Endothelial cell of umbilical vein (primary cell): ENCODE data around the gene PPP1R13B. TPM values are rescaled to one million over a fixed set of nuclear protein-coding genes. Genes with fewer than 3 reads are reported as not detected.

ENCODE experiments used
- BruUV-seq: library from RNA; stranded (reverse); fragments of 400-500 nt; replicated peaks from 2 replicates; lab custom pipeline; 2021; lab: Mats Ljungman, UMichigan
- CTCF ChIA-PET: fragments of 300-600, 350-600 bp; sonication (Branson Sonifier 250); formaldehyde crosslinking; loops from one replicate; lab custom pipeline; 2021; ENCODE audit warnings: antibody characterized with exemption, inconsistent platforms; lab: Charles Lee
- POLR2A ChIA-PET: fragments of 300-600, 350-600 bp; sonication (Branson Sonifier 250); formaldehyde crosslinking; loops from one replicate; lab custom pipeline; 2021; ENCODE audit warnings: antibody characterized with exemption, inconsistent platforms; lab: Charles Lee
- DNase-seq: peaks from one replicate; pipeline ENCODE4 v3.0.0-alpha.2; 2011; ENCODE audit warnings: low read depth, low spot score
- FAIRE-seq: peaks from 2 replicates; lab custom pipeline; 2011; peaks lifted over from hg19 to GRCh38; lab: Jason Lieb, UNC
- H2AFZ ChIP-seq: 2 replicates; pipeline ENCODE4 v1.6.0; 2012; ENCODE audit warnings: low read depth, low read length, control low read depth, inconsistent platforms
- H3K27ac ChIP-seq: 2 replicates; pipeline ENCODE4 v1.5.1; 2011; ENCODE audit warnings: low read depth, mild to moderate bottlenecking, control low read depth, low read length, moderate library complexity; ENCODE audit not compliant: insufficient read depth
- H3K27me3 ChIP-seq, 2 experiments: 2 replicates each; pipeline versions ENCODE4 v1.6.0 to v1.6.1; 2011; ENCODE audit warnings: low read length in 2 of 2, mixed read lengths in 1 of 2; ENCODE audit not compliant: control insufficient read depth in 2 of 2, insufficient read depth in 2 of 2
- H3K36me3 ChIP-seq, 2 experiments: 2 replicates in 1 of 2; 3 replicates in 1 of 2; pipeline ENCODE4 v1.5.1; 2011; ENCODE audit warnings: low read length in 2 of 2, mild to moderate bottlenecking in 1 of 2, moderate library complexity in 1 of 2; ENCODE audit not compliant: control insufficient read depth in 2 of 2, insufficient read depth in 2 of 2; ENCODE audit errors: extremely low read depth in 1 of 2
- H3K4me1 ChIP-seq: 3 replicates; pipeline ENCODE4 v1.5.1; 2011; ENCODE audit warnings: mild to moderate bottlenecking, low read length; ENCODE audit not compliant: control insufficient read depth, insufficient read depth; ENCODE audit errors: extremely low read depth
- H3K4me2 ChIP-seq: 2 replicates; pipeline ENCODE4 v1.6.1; 2011; ENCODE audit warnings: low read length, control low read depth, mixed read lengths; ENCODE audit not compliant: insufficient read depth
- H3K4me3 ChIP-seq, 3 experiments: fragments of 200-600 bp in 1 of 3; sonication (generic), shearing (Covaris generic) in 1 of 3; replicated peaks in 1 of 3; 2 replicates each; pipeline ENCODE4 v1.5.1; 2011 to 2016; ENCODE audit warnings: control low read depth in 3 of 3, low read length in 3 of 3, mild to moderate bottlenecking in 2 of 3, inconsistent platforms in 1 of 3, low read depth in 1 of 3, moderate library complexity in 1 of 3; ENCODE audit not compliant: insufficient read depth in 1 of 3
- H3K79me2 ChIP-seq: 2 replicates; pipeline ENCODE4 v1.6.0; 2012; ENCODE audit warnings: low read length, inconsistent platforms; ENCODE audit not compliant: control insufficient read depth, insufficient read depth
- H3K9ac ChIP-seq: replicated peaks from 2 replicates; pipeline ENCODE3; 2011; ENCODE audit warnings: low read length, control low read depth; ENCODE audit not compliant: insufficient read depth; ENCODE audit errors: extremely low read depth
- H3K9me1 ChIP-seq: replicated peaks from 3 replicates; pipeline ENCODE4 v1.6.0; 2011; ENCODE audit warnings: mild to moderate bottlenecking, low read length; ENCODE audit not compliant: control insufficient read depth, insufficient read depth; ENCODE audit errors: extremely low read depth
- H3K9me3 ChIP-seq: replicated peaks from 2 replicates; pipeline ENCODE4 v1.5.1; 2012; ENCODE audit warnings: low read length, inconsistent platforms; ENCODE audit not compliant: control insufficient read depth, insufficient read depth
- H4K20me1 ChIP-seq: replicated peaks from 2 replicates; pipeline ENCODE3; 2011; ENCODE audit warnings: mild to moderate bottlenecking, low read length; ENCODE audit not compliant: control insufficient read depth, insufficient read depth; ENCODE audit errors: extremely low read depth
- EZH2 ChIP-seq: IDR thresholded peaks from 2 replicates; pipeline ENCODE4 v1.6.1; 2012; ENCODE audit warnings: borderline replicate concordance, low read depth, mild to moderate bottlenecking, moderate library complexity, low read length, inconsistent platforms; ENCODE audit not compliant: severe bottlenecking
- FOS ChIP-seq: IDR thresholded peaks from 2 replicates; pipeline ENCODE4 v1.6.1; 2011; ENCODE audit warnings: mild to moderate bottlenecking, low read length, moderate library complexity, borderline replicate concordance; ENCODE audit not compliant: insufficient read depth
- GATA2 ChIP-seq: IDR thresholded peaks from 2 replicates; pipeline ENCODE4 v1.7.0; 2011; ENCODE audit warnings: low read depth, mild to moderate bottlenecking, moderate library complexity, mixed read lengths, low read length; ENCODE audit not compliant: insufficient read length, insufficient read depth
- JUN ChIP-seq: IDR thresholded peaks from 2 replicates; pipeline ENCODE4 v1.6.1; 2011; ENCODE audit warnings: borderline replicate concordance, low read depth; ENCODE audit not compliant: insufficient read length, insufficient read depth
- MYC ChIP-seq: IDR thresholded peaks from one replicate; pipeline ENCODE4 v1.6.1; 2011; ENCODE audit warnings: mild to moderate bottlenecking, low read depth, low read length
- POLR2A ChIP-seq: IDR thresholded peaks from 2 replicates; pipeline ENCODE4 v1.6.1; 2012; ENCODE audit warnings: low read depth, mild to moderate bottlenecking, control low read depth, low read length
- POLR2AphosphoS5 ChIP-seq: IDR thresholded peaks from 2 replicates; pipeline ENCODE4 v1.6.1; 2012; ENCODE audit warnings: low read depth, mild to moderate bottlenecking, control low read depth, low read length, moderate library complexity; ENCODE audit not compliant: insufficient read depth
- dilution Hi-C: fragments of 300-500 bp; cut with MboI; formaldehyde crosslinking; loops from one replicate; pipeline ENCODE4 v1.15.0; 2019; ENCODE audit warnings: low sequenced_read_pairs; ENCODE audit not compliant: extremely low pct_ligation_motif_present
- intact Hi-C: fragments of 100-400 bp; cut with micrococcal nuclease; formaldehyde crosslinking; loops from one replicate; pipeline ENCODE4 v1.10.0; 2022
- polyA plus RNA-seq, 4 experiments: library from polyadenylated mRNA; depleted of rRNA in 3 of 4; stranded (reverse) in 3 of 4; unstranded in 1 of 4; fragments of >200 nt; gene quantifications; 2 replicates each; pipeline versions ENCODE4 v1.2.1 to v1.2.3, GENCODE V29; 2011 to 2012; ENCODE audit warnings: missing spikeins in 1 of 4
- total RNA-seq: library from RNA; stranded (reverse); gene quantifications from 2 replicates; pipeline ENCODE4 v1.2.3, GENCODE V29; 2021
- TF ChIP-seq, protein P1 (sequence below), 2 donors: IDR thresholded peaks; 1 replicate in 1 of 2; 2 replicates in 1 of 2; pipeline ENCODE4 v1.5.1; 2011; ENCODE audit warnings: low read length in 2 of 2, mild to moderate bottlenecking in 2 of 2, moderate library complexity in 2 of 2, control low read depth in 1 of 2, inconsistent platforms in 1 of 2, low read depth in 1 of 2; ENCODE audit not compliant: insufficient read depth in 1 of 2; ENCODE audit errors: extremely low read depth in 1 of 2
- TF ChIP-seq, protein P2 (sequence below): IDR thresholded peaks from 2 replicates; pipeline ENCODE4 v1.6.1; 2011; ENCODE audit not compliant: insufficient read depth, insufficient read length

Gene PPP1R13B
- total and polyA plus RNA-seq, 2 donors (not counting 3 experiments of a cell fraction or from before 2014, with no cell fraction given), result 10.0 to 30.0 TPM

DNA sequence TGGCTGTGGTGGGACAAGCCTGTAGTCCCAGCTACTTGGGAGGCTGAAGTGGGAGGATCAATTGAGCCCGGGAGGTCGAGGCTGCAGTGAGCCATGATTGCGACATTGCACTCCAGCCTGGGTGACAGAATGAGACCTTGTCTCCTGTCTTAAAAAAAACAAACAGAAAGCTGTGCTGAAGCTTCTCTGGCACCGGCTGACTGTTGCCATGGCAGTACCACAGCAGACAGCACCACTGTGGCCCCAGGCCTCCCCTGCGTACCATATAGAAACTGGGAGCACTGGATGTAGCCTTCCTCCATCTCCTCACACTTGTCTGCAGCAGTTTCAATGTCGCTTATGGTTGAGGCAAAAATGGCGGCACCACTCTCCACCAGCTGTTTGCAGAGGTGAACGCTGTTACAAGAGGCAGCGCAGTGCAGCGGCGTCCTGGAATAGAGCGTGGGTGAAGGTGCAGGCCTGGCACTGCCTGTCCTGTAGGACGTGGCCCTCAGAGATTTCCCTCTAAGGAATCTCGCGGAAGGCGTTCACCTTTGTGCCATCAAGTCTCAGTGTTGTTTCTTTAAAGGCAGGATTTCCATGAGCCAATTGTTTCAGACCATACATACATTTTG lies 109.8 kb downstream of the PPP1R13B start:
- Histone ChIP-seq H3K4me1 (peaks cover 14% of the 10 kb centered on the region), H3K9me1 (no peaks in the 10 kb centered on the region), H3K36me3 (peaks cover 0 to 32% of the 10 kb centered on the region in 2 experiments), H4K20me1 (no peaks in the 10 kb centered on the region), H3K27me3 (no peaks in the 10 kb centered on the region), H3K79me2 (no peaks in the 10 kb centered on the region), H3K9me3 (no peaks in the 10 kb centered on the region), H3K4me2 (no peak overlapping the region), H2AFZ (no peak overlapping the region), H3K27ac (no peak overlapping the region), H3K9ac (no peak overlapping the region), H3K4me3 (no peak overlapping the region)
- intact Hi-C loops, result no loop called here
- POLR2A ChIA-PET, result no interaction called here
- dilution Hi-C loops, result no loop called here
- TF ChIP-seq, protein P1, sequence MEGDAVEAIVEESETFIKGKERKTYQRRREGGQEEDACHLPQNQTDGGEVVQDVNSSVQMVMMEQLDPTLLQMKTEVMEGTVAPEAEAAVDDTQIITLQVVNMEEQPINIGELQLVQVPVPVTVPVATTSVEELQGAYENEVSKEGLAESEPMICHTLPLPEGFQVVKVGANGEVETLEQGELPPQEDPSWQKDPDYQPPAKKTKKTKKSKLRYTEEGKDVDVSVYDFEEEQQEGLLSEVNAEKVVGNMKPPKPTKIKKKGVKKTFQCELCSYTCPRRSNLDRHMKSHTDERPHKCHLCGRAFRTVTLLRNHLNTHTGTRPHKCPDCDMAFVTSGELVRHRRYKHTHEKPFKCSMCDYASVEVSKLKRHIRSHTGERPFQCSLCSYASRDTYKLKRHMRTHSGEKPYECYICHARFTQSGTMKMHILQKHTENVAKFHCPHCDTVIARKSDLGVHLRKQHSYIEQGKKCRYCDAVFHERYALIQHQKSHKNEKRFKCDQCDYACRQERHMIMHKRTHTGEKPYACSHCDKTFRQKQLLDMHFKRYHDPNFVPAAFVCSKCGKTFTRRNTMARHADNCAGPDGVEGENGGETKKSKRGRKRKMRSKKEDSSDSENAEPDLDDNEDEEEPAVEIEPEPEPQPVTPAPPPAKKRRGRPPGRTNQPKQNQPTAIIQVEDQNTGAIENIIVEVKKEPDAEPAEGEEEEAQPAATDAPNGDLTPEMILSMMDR (IDR thresholded peaks at IDR 0.05; ENCODE audit: extremely low read depth in 1 of 2, insufficient read depth in 1 of 2, low read depth in 1 of 2, low read length in 2 of 2), result no peak
- TF ChIP-seq GATA2, result no peak
- TF ChIP-seq POLR2AphosphoS5, result no peak
- no peak for TF ChIP-seq JUN
- TF ChIP-seq MYC, result no peak
- TF ChIP-seq EZH2, result no peak
- TF ChIP-seq POLR2A, result no peak
- TF ChIP-seq, protein P2, sequence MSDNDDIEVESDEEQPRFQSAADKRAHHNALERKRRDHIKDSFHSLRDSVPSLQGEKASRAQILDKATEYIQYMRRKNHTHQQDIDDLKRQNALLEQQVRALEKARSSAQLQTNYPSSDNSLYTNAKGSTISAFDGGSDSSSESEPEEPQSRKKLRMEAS, result no peak
- TF ChIP-seq FOS, result no peak
- no TSS peak for BruUV-seq
- FAIRE-seq, result no peak
- CTCF ChIA-PET, result no interaction called here
- DNase-seq, result no peak
